ENCODE results near the gene C9orf78. TPM values are rescaled to one million over a fixed set of nuclear protein-coding genes. Genes with fewer than 3 reads are reported as not detected.

The C9orf78 gene
- total and polyA plus RNA-seq, 9 of the 15 experiments (the other 6 are each of a cell fraction or from before 2014, with no cell fraction given): 94.6 to 266 (median 202) TPM

- TF ChIP-seq E2F5 (CRISPR knock-in tag; IDR thresholded peaks at IDR 0.05): 0 out of 2 replicates have a peak, but pooled peaks have one; percentile 45
- TF ChIP-seq PRMT5 (CRISPR knock-in tag; IDR thresholded peaks at IDR 0.05): no peak
- TF ChIP-seq RBM25 (IDR thresholded peaks at IDR 0.05; ENCODE audit: low read depth, low read length, severe bottlenecking): peak; percentile 34
- TF ChIP-seq ZNF121 (CRISPR knock-in tag; conservative IDR thresholded peaks at IDR 0.05): peak; percentile 99
- peak; percentile 76 for TF ChIP-seq BCOR (IDR thresholded peaks at IDR 0.05)
- 0 out of 2 replicates have a peak, but pooled peaks have one; percentile 44 for TF ChIP-seq PTBP1 (IDR thresholded peaks at IDR 0.05; ENCODE audit: low read depth, low read length)
- no peak for TF ChIP-seq ELF4 (CRISPR knock-in tag; IDR thresholded peaks at IDR 0.05)
- no peak for TF ChIP-seq ZFX (CRISPR knock-in tag; IDR thresholded peaks at IDR 0.05)
- no peak for TF ChIP-seq NFYB (IDR thresholded peaks at IDR 0.05; ENCODE audit: extremely low read depth, insufficient read length)
- TF ChIP-seq HDAC3 (IDR thresholded peaks at IDR 0.05; ENCODE audit: borderline replicate concordance, partially characterized antibody): no peak
- peak; percentile 25; the same call in 1 of the 2 replicates for TF ChIP-seq ATF3 (IDR thresholded peaks at IDR 0.05)
- TF ChIP-seq ATF3 (CRISPR knock-in tag; conservative IDR thresholded peaks at IDR 0.05): no peak
- Histone ChIP-seq H3K27ac (ENCODE audit: extremely low read depth, low read depth, low read length) (no peak overlapping the region), H3K27me3 (ENCODE audit: control insufficient read depth in 2 of 2, insufficient read depth in 2 of 2, low read length in 2 of 2) (no peaks in the 10 kb centered on the region; a peak in 1 of 5 replicates), H3K4me3 (no peak overlapping the region), H3K36me3 (ENCODE audit: control insufficient read depth, insufficient read depth, low read length) (no peaks in the 10 kb centered on the region), H3K4me2 (ENCODE audit: insufficient read depth, low read length) (no peak overlapping the region), H3K9ac (ENCODE audit: insufficient read depth in 1 of 2, low read depth in 2 of 2, low read length in 2 of 2) (no peak overlapping the region), H4K20me1 (replicated peaks; ENCODE audit: control insufficient read depth, insufficient read depth, low read length) (no peaks in the 10 kb centered on the region), H3K9me3 (replicated peaks; ENCODE audit: control insufficient read depth, insufficient read depth, low read depth, low read length) (no peaks in the 10 kb centered on the region), H3K79me2 (ENCODE audit: control insufficient read depth, insufficient read depth, low read length) (no peaks in the 10 kb centered on the region), H2AFZ (ENCODE audit: low read depth, low read length) (no peak overlapping the region), H3K4me1 (replicated peaks in 1 of 2; ENCODE audit: control insufficient read depth in 2 of 2, insufficient read depth in 2 of 2, low read length in 2 of 2) (peaks cover 14 to 28% of the 10 kb centered on the region in 2 experiments), H3K9me1 (ENCODE audit: control insufficient read depth, insufficient read depth, low read length) (no peaks in the 10 kb centered on the region)
- ChIA-PET POLR2A (interaction anchor here (1.1 kb wide), 1 partner anchor 41 kb away, joined by 6 read pairs; no protein-coding TSS in a partner anchor), CTCF (ENCODE audit: low intra/inter-chr PET ratio) (no interaction called here)
- in situ Hi-C loops (cut with MboI): loop anchor here (25.0 kb wide), 1 partner anchor 1491 kb away; the partner anchor contains the start of genes GOLGA2 and SWI5
- intact Hi-C loops (cut with micrococcal nuclease): no loop called here
- WGBS (ENCODE audit: insufficient coverage, low coverage, missing lambda C conversion rate): 23% methylated on average over 3 of the region's 3 CpGs
- ATAC-seq (no peak), FAIRE-seq (no peak), DNase-seq (ENCODE audit: extremely low read depth in 1 of 4, low spot score in 3 of 4) (no peak)
- no TSS peak for BruUV-seq (replicated peaks)
Observed at GRCh38 chr9:129778469-129778868, 56.6 kb downstream of the C9orf78 start.
